Lung (tissue), 12 donors: ENCODE measurements around the gene IGSF3. TPM values are rescaled to one million over a fixed set of nuclear protein-coding genes. Genes with fewer than 3 reads are reported as not detected.

Experiments
- ATAC-seq: fragments of 200-7000 bp; cut with Tn5 transposase; one replicate; pipeline ENCODE4 v1.9.1; 2020; ENCODE audit warnings: moderate number of reproducible peaks; ENCODE audit not compliant: insufficient read depth, low FRiP score
- DNase-seq, 3 donors: peaks; one replicate each; pipeline ENCODE4 v3.0.0-alpha.2; 2013 to 2017
- H3K27ac ChIP-seq, 2 donors: one replicate each; pipeline ENCODE4 v1.5.1; 2013; ENCODE audit warnings: mild to moderate bottlenecking in 2 of 2, moderate library complexity in 2 of 2, control low read depth in 1 of 2, inconsistent platforms in 1 of 2, low read depth in 1 of 2, low read length in 1 of 2
- H3K27me3 ChIP-seq, 3 donors: one replicate each; pipeline ENCODE4 v1.5.1; 2013; ENCODE audit warnings: low read length in 2 of 3; ENCODE audit not compliant: control insufficient read depth in 3 of 3, insufficient read depth in 3 of 3
- H3K36me3 ChIP-seq, 4 donors: one replicate each; pipeline ENCODE4 v1.5.1; 2013; ENCODE audit warnings: low read length in 4 of 4, mild to moderate bottlenecking in 1 of 4, moderate library complexity in 1 of 4; ENCODE audit not compliant: control insufficient read depth in 4 of 4, insufficient read depth in 4 of 4
- H3K4me1 ChIP-seq, 5 donors: one replicate each; pipeline ENCODE4 v1.5.1; 2013; ENCODE audit warnings: low read length in 5 of 5, mild to moderate bottlenecking in 2 of 5, moderate library complexity in 1 of 5; ENCODE audit not compliant: control insufficient read depth in 5 of 5, insufficient read depth in 5 of 5
- H3K4me3 ChIP-seq: one replicate; pipeline ENCODE4 v1.5.1; 2013; ENCODE audit warnings: mild to moderate bottlenecking, control low read depth, moderate library complexity
- H3K9ac ChIP-seq, 2 donors: one replicate each; pipeline ENCODE4 v1.5.1; 2013; ENCODE audit warnings: low read length in 2 of 2, control low read depth in 1 of 2; ENCODE audit not compliant: insufficient read depth in 1 of 2
- H3K9me3 ChIP-seq, 4 donors: one replicate each; pipeline ENCODE4 v1.5.1; 2013; ENCODE audit warnings: low read length in 3 of 4, mild to moderate bottlenecking in 1 of 4, moderate library complexity in 1 of 4; ENCODE audit not compliant: control insufficient read depth in 4 of 4, insufficient read depth in 3 of 4
- CTCF ChIP-seq: IDR thresholded peaks from 2 replicates; pipeline ENCODE4 v1.5.1; 2012; ENCODE audit warnings: mild to moderate bottlenecking; ENCODE audit errors: control extremely low read depth, extremely low read depth
- WGBS, 2 donors: extraction: QIAGEN DNeasy Blood & Tissue Kit; methylation state at CpG; one replicate each; pipeline ENCODE4 v1.1.7; 2013; 5-methylcytosine and 5-hydroxymethylcytosine counted together
- polyA plus RNA-seq, 2 donors: library from polyadenylated mRNA; stranded (reverse); fragments of 200-250 nt; gene quantifications; one replicate each; pipeline ENCODE4 v1.2.1, GENCODE V29; 2013
- total RNA-seq, 2 donors: library from RNA; depleted of rRNA in 1 of 2; stranded (reverse); fragments of >200 nt in 1 of 2; gene quantifications; one replicate each; pipeline ENCODE4 v1.2.1, GENCODE V29; 2014 to 2021
- donor health status: control.
- donor health status: control.
- donor health status: Bipolar disorder and iron deficiency.
- donor health status: healthy.
- donor health status: DM: yes; HTN: yes; CAD: no.

The IGSF3 gene
- total and polyA plus RNA-seq, 4 donors = 6.3 to 48.5 (median 13.3) TPM

DNA sequence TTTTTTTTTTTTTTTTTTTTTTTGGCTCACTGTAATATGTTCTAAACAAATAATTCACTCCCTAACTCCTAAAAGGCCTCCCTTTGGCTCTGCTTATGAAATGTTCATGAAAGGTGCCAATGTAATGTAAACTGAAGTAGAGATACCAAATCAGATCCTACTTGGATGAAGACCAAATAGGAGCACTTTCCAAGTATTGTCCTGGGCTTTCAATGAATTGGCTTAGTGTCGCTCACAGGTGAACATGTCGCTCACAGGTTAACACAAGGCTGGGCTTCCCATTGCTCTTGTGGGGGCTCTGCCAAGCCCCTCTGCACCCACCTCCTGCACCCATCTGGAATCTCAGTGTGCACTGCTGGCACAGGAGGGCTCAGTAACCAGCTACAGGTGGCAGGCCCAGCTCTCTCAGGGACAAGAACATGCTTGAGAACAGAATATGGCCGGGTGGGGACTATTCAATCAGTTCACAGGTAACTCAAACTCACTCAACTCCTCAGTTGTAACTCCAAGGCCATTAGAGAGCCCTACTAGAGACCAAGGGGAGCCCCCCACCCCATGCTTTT lies 86.1 kb downstream of the IGSF3 start:
- ATAC-seq (no peak), DNase-seq (no peak)
- Histone ChIP-seq H3K27ac (no peak overlapping the region), H3K9me3 (no peaks in the 10 kb centered on the region), H3K9ac (no peak overlapping the region), H3K4me1 (no peaks in the 10 kb centered on the region), H3K36me3 (peaks cover 0 to 6% (median 1%) of the 10 kb centered on the region in 4 donors), H3K27me3 (no peaks in the 10 kb centered on the region), H3K4me3 (no peak overlapping the region)
- TF ChIP-seq CTCF = no peak
- 80 to 88% methylated on average over 3 of the region's 3 CpGs for WGBS, 2 donors

- Histone ChIP-seq H3K4me3 (no peak overlapping the region), H3K9me3 (no peaks in the 10 kb centered on the region), H3K27me3 (no peaks in the 10 kb centered on the region), H3K36me3 (peaks cover 0 to 6% (median 1%) of the 10 kb centered on the region in 4 donors), H3K9ac (no peak overlapping the region), H3K27ac (no peak overlapping the region), H3K4me1 (no peaks in the 10 kb centered on the region)
- 86 to 94% methylated on average over 7 of the region's 7 CpGs for WGBS, 2 donors
- ATAC-seq (no peak), DNase-seq (no peak)
- no peak for TF ChIP-seq CTCF
Observed at GRCh38 chr1:116580446-116581322, 86.8 kb downstream of the IGSF3 start.

GRCh38 chr1:116579259-116579875 lies 88.2 kb downstream of the IGSF3 start:
- Histone ChIP-seq H3K27me3 (no peaks in the 10 kb centered on the region), H3K36me3 (peaks cover 0 to 4% (median 1%) of the 10 kb centered on the region in 4 donors), H3K4me3 (no peak overlapping the region), H3K9me3 (no peaks in the 10 kb centered on the region), H3K9ac (no peak overlapping the region), H3K27ac (no peak overlapping the region), H3K4me1 (peaks cover 0 to 6% (median 0%) of the 10 kb centered on the region in 5 donors)
- no peak for TF ChIP-seq CTCF
- ATAC-seq (no peak), DNase-seq (no peak)
- WGBS, 2 donors = 73 to 82% methylated on average over 21 of the region's 21 CpGs
